ENCODE measurements around the gene MGA. TPM values are rescaled to one million over a fixed set of nuclear protein-coding genes. Genes with fewer than 3 reads are reported as not detected.

The MGA gene
- total RNA-seq, 4 donors from 2014 or later = 54.8 to 156 (median 114) TPM

DNA sequence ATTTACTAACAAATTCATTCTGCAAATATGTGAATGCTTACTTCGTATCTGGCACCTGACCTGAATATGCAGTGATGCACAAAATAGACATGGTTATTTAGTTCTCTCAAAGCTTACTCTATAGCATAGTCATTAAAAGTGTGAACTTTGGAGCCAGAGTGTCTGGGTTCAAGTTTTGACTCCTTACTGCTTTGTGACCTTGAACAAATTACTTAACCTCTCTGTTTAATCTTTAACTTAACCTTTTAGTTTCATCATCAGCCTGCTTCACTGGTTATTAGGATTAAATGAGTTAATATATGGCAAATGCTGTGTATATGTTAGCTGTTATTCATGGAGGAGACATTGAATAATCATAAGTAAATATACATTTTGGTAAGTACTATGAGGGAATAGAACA lies 12.1 kb upstream of the MGA start:
- intact Hi-C loops (cut with DNase I; ENCODE audit: low total_unique reads) = no loop called here
- Histone ChIP-seq H3K4me1 (no peaks in the 10 kb centered on the region), H3K36me3 (no peaks in the 10 kb centered on the region), H3K9me3 (no peaks in the 10 kb centered on the region), H3K27me3 (no peaks in the 10 kb centered on the region), H3K4me3 (no peak overlapping the region), H3K27ac (no peak overlapping the region)
- TF ChIP-seq CTCF (IDR thresholded peaks at IDR 0.05) = no peak
- no peak for TF ChIP-seq POLR2A (IDR thresholded peaks at IDR 0.05)
- DNase-seq = no peak

DNA sequence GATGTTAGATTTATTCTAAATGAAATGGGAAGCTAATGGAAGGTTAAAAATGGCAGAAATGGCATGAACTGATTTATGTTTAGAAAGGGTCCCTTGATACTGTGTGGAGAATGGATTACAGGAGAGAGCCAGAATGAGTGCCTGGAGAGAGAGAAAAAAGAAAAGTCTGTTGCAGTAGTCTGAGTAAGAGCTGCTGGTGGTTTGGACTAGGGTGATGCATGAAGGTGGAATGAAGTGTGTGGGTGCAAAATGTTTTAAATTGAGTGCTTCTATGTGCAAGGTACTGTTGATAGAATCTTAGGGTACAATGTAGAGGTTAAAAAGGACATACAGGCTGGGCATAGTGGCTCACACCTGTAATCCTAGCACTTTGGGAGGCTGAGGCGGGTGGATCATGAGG lies 11.4 kb upstream of the MGA start:
- H3K9me3 ChIP-seq = no peaks in the 10 kb centered on the region
- H3K27me3 ChIP-seq = no peaks in the 10 kb centered on the region
- intact Hi-C loops (cut with DNase I; ENCODE audit: low total_unique reads) = no loop called here
- DNase-seq = no peak
- H3K4me3 ChIP-seq = no peak overlapping the region
- TF ChIP-seq POLR2A (IDR thresholded peaks at IDR 0.05) (no peak), CTCF (IDR thresholded peaks at IDR 0.05) (no peak)
- H3K27ac ChIP-seq = no peak overlapping the region
- no peaks in the 10 kb centered on the region for H3K36me3 ChIP-seq
- no peaks in the 10 kb centered on the region for H3K4me1 ChIP-seq

GRCh38 chr15:41650806-41651205 lies 9.4 kb upstream of the MGA start:
- H3K4me1 ChIP-seq = no peaks in the 10 kb centered on the region
- H3K27ac ChIP-seq = no peak overlapping the region
- no peaks in the 10 kb centered on the region for H3K27me3 ChIP-seq
- no peaks in the 10 kb centered on the region for H3K9me3 ChIP-seq
- no peaks in the 10 kb centered on the region for H3K36me3 ChIP-seq
- no peak for TF ChIP-seq POLR2A (IDR thresholded peaks at IDR 0.05)
- TF ChIP-seq CTCF (IDR thresholded peaks at IDR 0.05) = no peak
- intact Hi-C loops (cut with DNase I; ENCODE audit: low total_unique reads) = no loop called here
- H3K4me3 ChIP-seq = no peak overlapping the region
- no peak for DNase-seq

DNA sequence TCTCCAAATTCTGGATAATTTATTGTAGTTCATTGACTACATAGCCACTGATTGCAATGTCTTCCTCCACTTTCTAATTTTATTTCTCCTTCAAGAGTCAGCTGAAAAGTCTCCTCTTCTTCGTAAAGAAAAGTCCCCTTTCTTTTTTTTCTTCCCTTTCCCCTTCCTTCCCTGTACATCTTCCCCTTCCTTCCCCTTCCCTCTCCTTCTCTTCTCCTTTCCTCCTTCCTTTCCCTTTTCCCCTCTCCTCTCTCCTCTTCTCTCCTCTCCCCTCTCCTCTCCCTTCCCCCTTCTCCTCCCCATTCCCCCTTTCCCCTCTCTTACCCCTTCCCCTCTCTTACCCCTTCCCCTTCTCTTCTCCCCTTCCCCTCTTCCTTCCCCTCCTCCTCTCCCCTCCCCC lies 8.8 kb upstream of the MGA start:
- Histone ChIP-seq H3K36me3 (no peaks in the 10 kb centered on the region), H3K4me1 (no peaks in the 10 kb centered on the region), H3K27me3 (no peaks in the 10 kb centered on the region), H3K9me3 (no peaks in the 10 kb centered on the region), H3K27ac (no peak overlapping the region), H3K4me3 (no peak overlapping the region)
- no peak for TF ChIP-seq POLR2A (IDR thresholded peaks at IDR 0.05)
- no peak for TF ChIP-seq CTCF (IDR thresholded peaks at IDR 0.05)
- DNase-seq = no peak
- intact Hi-C loops (cut with DNase I; ENCODE audit: low total_unique reads) = no loop called here

DNA sequence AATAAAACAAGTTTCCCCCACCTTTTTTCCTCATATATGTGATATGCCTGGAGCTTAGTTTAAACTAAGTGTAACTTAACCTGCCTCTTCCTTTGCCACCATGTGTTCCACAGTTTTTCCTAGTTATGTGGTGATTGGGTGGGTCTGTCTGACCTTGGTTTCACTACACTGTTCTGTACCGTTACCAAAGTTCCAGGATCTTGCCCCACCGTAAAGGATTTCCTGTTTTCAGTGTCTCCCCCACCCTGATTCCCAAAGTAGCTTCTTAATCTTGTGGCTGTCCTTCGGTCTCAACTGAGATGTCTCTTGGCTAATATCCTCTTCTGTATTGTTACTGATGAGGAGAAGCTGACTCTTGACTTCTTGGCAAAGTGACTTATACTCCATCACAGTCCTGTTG lies 6.4 kb upstream of the MGA start:
- Histone ChIP-seq H3K4me3 (no peak overlapping the region), H3K27ac (no peak overlapping the region), H3K27me3 (no peaks in the 10 kb centered on the region), H3K36me3 (no peaks in the 10 kb centered on the region), H3K4me1 (no peaks in the 10 kb centered on the region), H3K9me3 (no peaks in the 10 kb centered on the region)
- intact Hi-C loops (cut with DNase I; ENCODE audit: low total_unique reads) = no loop called here
- TF ChIP-seq POLR2A (IDR thresholded peaks at IDR 0.05) (no peak), CTCF (IDR thresholded peaks at IDR 0.05) (no peak)
- DNase-seq = no peak
